SJCRH30 (cell line): ENCODE results near the gene GNAI3. TPM values are rescaled to one million over a fixed set of nuclear protein-coding genes. Genes with fewer than 3 reads are reported as not detected.

ENCODE experiments used
- DNase-seq, 2 experiments: peaks; one replicate each; pipeline ENCODE4 v3.0.0-alpha.2; 2015 to 2020
- H3K27ac ChIP-seq: fragments of 250-450 bp; sonication (Bioruptor Pico); 2 replicates; pipeline ENCODE4 v1.5.1; 2020; ENCODE audit warnings: mild to moderate bottlenecking, moderate library complexity
- H3K27me3 ChIP-seq: fragments of 250-450 bp; sonication (Bioruptor Pico); 2 replicates; pipeline ENCODE4 v1.5.1; 2020; ENCODE audit warnings: mild to moderate bottlenecking, moderate library complexity
- H3K36me3 ChIP-seq: fragments of 250-450 bp; sonication (Bioruptor Pico); 2 replicates; pipeline ENCODE4 v1.5.1; 2020; ENCODE audit warnings: mild to moderate bottlenecking, moderate library complexity
- H3K4me1 ChIP-seq: fragments of 250-450 bp; sonication (Bioruptor Pico); 2 replicates; pipeline ENCODE4 v1.5.1; 2020; ENCODE audit warnings: mild to moderate bottlenecking, moderate library complexity
- H3K4me3 ChIP-seq: fragments of 250-450 bp; sonication (Bioruptor Pico); 2 replicates; pipeline ENCODE4 v1.5.1; 2020; ENCODE audit warnings: mild to moderate bottlenecking, moderate library complexity
- H3K9me3 ChIP-seq: fragments of 250-450 bp; sonication (Bioruptor Pico); replicated peaks from 2 replicates; pipeline ENCODE4 v1.5.1; 2020; ENCODE audit warnings: mild to moderate bottlenecking, moderate library complexity
- total RNA-seq: library from RNA; depleted of rRNA; stranded (reverse); fragments of >200 nt; shearing (Covaris generic); gene quantifications from 2 replicates; pipeline ENCODE4 v1.2.3, GENCODE V29; 2014

Gene GNAI3
- total RNA-seq, 1 experiment from 2014 or later, result 13.4 TPM

DNA sequence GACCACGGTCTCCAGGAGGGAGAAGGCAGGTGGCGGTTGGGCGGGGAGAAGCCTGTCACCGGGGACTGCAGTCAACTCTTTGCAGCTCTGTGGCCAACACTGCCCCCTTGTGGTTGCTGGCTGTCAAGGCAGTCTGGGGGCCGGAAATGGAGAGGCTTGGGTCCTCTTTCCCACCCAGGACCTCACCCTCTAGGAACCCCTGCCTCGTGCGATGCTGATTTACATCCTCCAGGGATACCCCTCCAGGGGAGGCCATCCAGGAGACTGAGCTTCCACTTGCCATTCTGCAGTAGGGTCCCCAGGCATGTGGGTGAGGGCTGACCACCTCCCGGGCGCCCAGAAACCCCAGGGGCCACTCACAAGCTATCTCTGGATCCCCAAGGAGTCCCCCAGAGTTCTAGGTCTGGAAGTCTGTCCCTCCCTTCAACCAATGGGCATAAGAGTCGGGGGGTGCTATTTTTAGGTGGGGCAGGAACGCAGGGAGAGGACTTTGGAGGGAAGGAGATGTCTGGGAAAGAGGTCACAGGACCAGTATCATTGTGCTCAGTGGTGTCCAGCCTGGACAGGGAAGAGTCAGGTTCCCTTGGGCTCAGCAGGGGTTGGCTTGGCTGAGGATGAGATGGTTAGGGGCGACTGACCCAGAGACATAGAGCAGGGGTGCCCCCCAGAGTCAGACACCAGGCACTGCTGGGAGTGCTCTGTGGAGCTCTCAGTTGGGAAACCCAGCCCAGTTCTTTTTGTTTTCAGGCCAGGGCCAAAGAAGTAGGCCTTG lies 15.9 kb upstream of the GNAI3 start:
- Histone ChIP-seq H3K4me1 (peaks cover 56% of the 10 kb centered on the region), H3K4me3 (peak overlapping the region; percentile 34), H3K27me3 (no peaks in the 10 kb centered on the region), H3K9me3 (no peaks in the 10 kb centered on the region), H3K27ac (peak overlapping the region; percentile 100), H3K36me3 (no peaks in the 10 kb centered on the region)
- DNase-seq, result peak; percentile 92 to 97

GRCh38 chr1:109534307-109534858 lies 14.0 kb upstream of the GNAI3 start:
- H3K27me3 ChIP-seq, result peaks cover 4% of the 10 kb centered on the region; the same call in 1 of the 2 replicates
- DNase-seq, result no peak
- H3K27ac ChIP-seq, result no peak overlapping the region
- H3K4me3 ChIP-seq, result no peak overlapping the region
- no peaks in the 10 kb centered on the region for H3K9me3 ChIP-seq
- H3K4me1 ChIP-seq, result peaks cover 38% of the 10 kb centered on the region
- H3K36me3 ChIP-seq, result no peaks in the 10 kb centered on the region

- H3K27ac ChIP-seq, result no peak overlapping the region
- DNase-seq, result no peak
- no peak overlapping the region for H3K4me3 ChIP-seq
- H3K27me3 ChIP-seq, result peaks cover 12% of the 10 kb centered on the region
- no peaks in the 10 kb centered on the region for H3K36me3 ChIP-seq
- H3K9me3 ChIP-seq, result no peaks in the 10 kb centered on the region
- peaks cover 32% of the 10 kb centered on the region for H3K4me1 ChIP-seq
These were observed 12.9 kb upstream of the GNAI3 start for GRCh38 chr1:109535481-109535880.

GRCh38 chr1:109535971-109536491 lies 12.4 kb upstream of the GNAI3 start:
- H3K36me3 ChIP-seq, result no peaks in the 10 kb centered on the region
- H3K4me1 ChIP-seq, result peaks cover 27% of the 10 kb centered on the region
- no peak overlapping the region for H3K27ac ChIP-seq
- H3K27me3 ChIP-seq, result peaks cover 12% of the 10 kb centered on the region
- H3K4me3 ChIP-seq, result no peak overlapping the region
- DNase-seq, result peak; percentile 68 to 75
- no peaks in the 10 kb centered on the region for H3K9me3 ChIP-seq

GRCh38 chr1:109537450-109538178 lies 10.8 kb upstream of the GNAI3 start:
- no peak for DNase-seq

GRCh38 chr1:109538827-109539555 lies 9.4 kb upstream of the GNAI3 start:
- H3K4me1 ChIP-seq, result peaks cover 13% of the 10 kb centered on the region
- peaks cover 16% of the 10 kb centered on the region for H3K27me3 ChIP-seq
- H3K9me3 ChIP-seq, result no peaks in the 10 kb centered on the region
- H3K4me3 ChIP-seq, result no peak overlapping the region
- H3K36me3 ChIP-seq, result no peaks in the 10 kb centered on the region
- no peak for DNase-seq
- no peak overlapping the region for H3K27ac ChIP-seq

More at GRCh38 chr1:109537450-109538178, 10.8 kb upstream of the GNAI3 start:
- H3K36me3 ChIP-seq, result no peaks in the 10 kb centered on the region
- no peak overlapping the region for H3K27ac ChIP-seq
- H3K9me3 ChIP-seq, result no peaks in the 10 kb centered on the region
- no peak overlapping the region for H3K4me3 ChIP-seq
- peaks cover 13% of the 10 kb centered on the region for H3K4me1 ChIP-seq
- H3K27me3 ChIP-seq, result peaks cover 16% of the 10 kb centered on the region

- Histone ChIP-seq H3K27me3 (peaks cover 16% of the 10 kb centered on the region), H3K27ac (no peak within 1 kb of the TSS), H3K4me1 (peaks cover 13% of the 10 kb centered on the region), H3K4me3 (no peak within 1 kb of the TSS), H3K9me3 (no peaks in the 10 kb centered on the region), H3K36me3 (no peaks in the 10 kb centered on the region)
- no peak for DNase-seq
These were observed 8.7 kb upstream of the GNAI3 start, which contains the start of gene GPR61 for GRCh38 chr1:109539676-109540075. TSS of gene GPR61 (plus strand) at chr1:109539872. CDS start at chr1:109543023, 3,151 bp downstream.

- Histone ChIP-seq H3K36me3 (no peaks in the 10 kb centered on the region), H3K27ac (no peak overlapping the region), H3K9me3 (no peaks in the 10 kb centered on the region), H3K4me3 (no peak overlapping the region), H3K27me3 (peaks cover 16% of the 10 kb centered on the region), H3K4me1 (peaks cover 5% of the 10 kb centered on the region; the same call in 1 of the 2 replicates)
- no peak for DNase-seq
These were observed 7.3 kb upstream of the GNAI3 start for GRCh38 chr1:109541102-109541501.

GRCh38 chr1:109542657-109543056 lies 5.8 kb upstream of the GNAI3 start:
- peaks cover 16% of the 10 kb centered on the region for H3K27me3 ChIP-seq
- no peaks in the 10 kb centered on the region for H3K9me3 ChIP-seq
- no peak overlapping the region for H3K27ac ChIP-seq
- H3K4me3 ChIP-seq, result no peak overlapping the region
- H3K4me1 ChIP-seq, result peaks cover 12% of the 10 kb centered on the region
- H3K36me3 ChIP-seq, result no peaks in the 10 kb centered on the region
- no peak for DNase-seq

DNA sequence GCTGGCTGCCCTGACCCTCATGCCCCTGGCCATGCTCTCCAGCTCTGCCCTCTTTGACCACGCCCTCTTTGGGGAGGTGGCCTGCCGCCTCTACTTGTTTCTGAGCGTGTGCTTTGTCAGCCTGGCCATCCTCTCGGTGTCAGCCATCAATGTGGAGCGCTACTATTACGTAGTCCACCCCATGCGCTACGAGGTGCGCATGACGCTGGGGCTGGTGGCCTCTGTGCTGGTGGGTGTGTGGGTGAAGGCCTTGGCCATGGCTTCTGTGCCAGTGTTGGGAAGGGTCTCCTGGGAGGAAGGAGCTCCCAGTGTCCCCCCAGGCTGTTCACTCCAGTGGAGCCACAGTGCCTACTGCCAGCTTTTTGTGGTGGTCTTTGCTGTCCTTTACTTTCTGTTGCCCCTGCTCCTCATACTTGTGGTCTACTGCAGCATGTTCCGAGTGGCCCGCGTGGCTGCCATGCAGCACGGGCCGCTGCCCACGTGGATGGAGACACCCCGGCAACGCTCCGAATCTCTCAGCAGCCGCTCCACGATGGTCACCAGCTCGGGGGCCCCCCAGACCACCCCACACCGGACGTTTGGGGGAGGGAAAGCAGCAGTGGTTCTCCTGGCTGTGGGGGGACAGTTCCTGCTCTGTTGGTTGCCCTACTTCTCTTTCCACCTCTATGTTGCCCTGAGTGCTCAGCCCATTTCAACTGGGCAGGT lies 5.0 kb upstream of the GNAI3 start:
- Histone ChIP-seq H3K27ac (no peak overlapping the region), H3K36me3 (no peaks in the 10 kb centered on the region), H3K4me1 (peaks cover 12% of the 10 kb centered on the region), H3K27me3 (peaks cover 16% of the 10 kb centered on the region), H3K9me3 (no peaks in the 10 kb centered on the region), H3K4me3 (no peak overlapping the region)
- DNase-seq, result no peak

- Histone ChIP-seq H3K27ac (no peak overlapping the region), H3K4me1 (peaks cover 12% of the 10 kb centered on the region), H3K36me3 (no peaks in the 10 kb centered on the region), H3K9me3 (no peaks in the 10 kb centered on the region), H3K4me3 (no peak overlapping the region), H3K27me3 (peaks cover 13% of the 10 kb centered on the region)
- no peak for DNase-seq
These were observed 4.3 kb upstream of the GNAI3 start for GRCh38 chr1:109543988-109544735.

DNA sequence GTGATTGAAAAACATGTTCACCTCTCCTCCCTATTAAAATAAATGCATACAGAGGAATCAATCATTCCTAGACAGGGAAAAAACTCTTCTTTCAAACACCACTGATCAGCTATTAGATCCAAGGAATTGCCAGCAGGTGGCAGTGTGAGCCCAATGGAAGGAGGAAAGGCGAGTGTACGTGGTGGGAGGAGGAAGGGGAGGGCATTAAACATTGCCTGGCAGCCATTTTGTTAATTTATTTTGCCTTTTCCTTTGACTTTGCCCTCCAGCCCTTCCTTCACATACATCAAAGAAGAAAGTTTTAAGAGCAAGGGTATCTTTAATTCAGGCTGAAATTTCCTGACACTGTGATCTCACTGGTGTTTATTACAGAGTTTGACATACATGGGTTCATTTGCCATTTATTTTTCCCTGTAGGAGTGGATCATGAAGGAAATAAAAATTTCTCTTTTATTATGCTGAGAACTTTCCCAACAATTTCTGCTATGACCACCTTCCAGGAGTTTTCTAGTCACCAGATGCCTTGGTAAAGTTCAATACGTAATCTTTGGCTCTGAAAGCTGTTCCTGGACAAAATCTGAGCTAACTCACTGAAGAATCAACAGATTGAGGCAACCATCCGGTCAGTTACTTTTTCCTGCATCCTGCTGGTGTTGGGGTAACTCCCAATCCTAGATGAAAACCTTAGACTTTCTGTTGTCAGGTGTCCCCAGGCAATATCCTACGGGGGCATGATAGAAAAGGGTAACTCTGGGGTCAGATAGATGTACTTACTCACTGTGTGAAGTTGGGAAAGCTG lies 1.9 kb upstream of the GNAI3 start:
- Histone ChIP-seq H3K4me1 (peaks cover 14% of the 10 kb centered on the region), H3K9me3 (no peaks in the 10 kb centered on the region), H3K27me3 (peaks cover 3% of the 10 kb centered on the region; the same call in 1 of the 2 replicates), H3K4me3 (peak overlapping the region; percentile 84), H3K27ac (peak overlapping the region; percentile 16; the same call in 1 of the 2 replicates), H3K36me3 (no peaks in the 10 kb centered on the region)
- peak; percentile 89 to 96 for DNase-seq
